HepG2 (cell line): ENCODE results near the gene ABCB8. TPM values are rescaled to one million over a fixed set of nuclear protein-coding genes. Genes with fewer than 3 reads are reported as not detected.

Experiments used
- ATAC-seq: fragments of 200-7000 bp; cut with Tn5 transposase; 3 replicates; pipeline ENCODE4 v1.9.1; 2020; ENCODE audit warnings: mild to moderate bottlenecking, moderate library complexity
- BruUV-seq: library from RNA; stranded (reverse); fragments of 400-500 nt; replicated peaks from 2 replicates; lab custom pipeline; 2021; lab: Mats Ljungman, UMichigan
- CTCF ChIA-PET: fragments of 300-600 bp; formaldehyde crosslinking; extraction: SDS; loops from one replicate; lab custom pipeline; 2021; ENCODE audit warnings: low total read pairs, inconsistent platforms, low intra/inter-chr PET ratio; lab: Yijun Ruan, JAX
- POLR2A ChIA-PET: fragments of 350-600 bp; sonication (Branson Sonifier 250); formaldehyde crosslinking; loops from one replicate; lab custom pipeline; 2020; ENCODE audit warnings: antibody characterized with exemption, inconsistent platforms; lab: Yijun Ruan, JAX
- DNase-seq: peaks from one replicate; pipeline ENCODE4 v3.0.0-alpha.2; 2015; ENCODE audit warnings: low spot score
- FAIRE-seq: peaks from 3 replicates; lab custom pipeline; 2011; peaks lifted over from hg19 to GRCh38; lab: Jason Lieb, UNC
- H2AFZ ChIP-seq: one replicate; pipeline ENCODE4 v1.6.1; 2011; ENCODE audit warnings: low read length, inconsistent platforms
- H3K27ac ChIP-seq: fragments of 300-600 bp; 3 replicates; pipeline ENCODE4 v1.8.0; 2011; ENCODE audit warnings: mixed run types, mild to moderate bottlenecking, mixed read lengths, low read length, inconsistent platforms; ENCODE audit not compliant: insufficient read depth; ENCODE audit errors: extremely low read length
- H3K27me3 ChIP-seq, 2 experiments: fragments of 200-600 bp in 1 of 2; 2 replicates in 1 of 2; 3 replicates in 1 of 2; pipeline versions ENCODE4 v1.6.0 to v1.8.0; 2011; ENCODE audit warnings: low read length in 2 of 2, mild to moderate bottlenecking in 2 of 2, moderate library complexity in 2 of 2, inconsistent platforms in 1 of 2; ENCODE audit not compliant: insufficient read depth in 2 of 2, control insufficient read depth in 1 of 2
- H3K36me3 ChIP-seq, 2 experiments: fragments of 200-600 bp in 1 of 2; replicated peaks in 1 of 2; 2 replicates in 1 of 2; 3 replicates in 1 of 2; pipeline versions ENCODE4 v1.5.1 to v1.8.0; 2011; ENCODE audit warnings: low read length in 2 of 2, inconsistent platforms in 1 of 2; ENCODE audit not compliant: insufficient read depth in 2 of 2, control insufficient read depth in 1 of 2
- H3K4me1 ChIP-seq: 2 replicates; pipeline ENCODE4 v1.5.1; 2012; ENCODE audit warnings: low read length, inconsistent platforms; ENCODE audit not compliant: insufficient read depth
- H3K4me2 ChIP-seq: 2 replicates; pipeline ENCODE4 v1.6.0; 2011; ENCODE audit warnings: low read depth, low read length, inconsistent platforms
- H3K4me3 ChIP-seq, 3 experiments: fragments of 200-600 bp in 1 of 3; sonication (generic), shearing (Covaris generic) in 1 of 3; replicated peaks in 1 of 3; 2 replicates each; pipeline ENCODE4 v1.5.1; 2011 to 2016; ENCODE audit warnings: low read length in 3 of 3, inconsistent platforms in 2 of 3, low read depth in 2 of 3, mild to moderate bottlenecking in 2 of 3, control low read depth in 1 of 3, mixed read lengths in 1 of 3; ENCODE audit not compliant: insufficient read depth in 1 of 3
- H3K79me2 ChIP-seq: one replicate; pipeline ENCODE4 v1.6.1; 2011; ENCODE audit warnings: low read length, inconsistent platforms; ENCODE audit not compliant: insufficient read depth
- H3K9ac ChIP-seq: 2 replicates; pipeline ENCODE4 v1.6.0; 2011; ENCODE audit warnings: mild to moderate bottlenecking, low read depth, low read length, inconsistent platforms; ENCODE audit not compliant: insufficient read depth
- H3K9me3 ChIP-seq: 2 replicates; pipeline ENCODE4 v1.5.1; 2012; ENCODE audit warnings: mild to moderate bottlenecking, low read length
- H4K20me1 ChIP-seq: 2 replicates; pipeline ENCODE4 v1.6.0; 2011; ENCODE audit warnings: inconsistent platforms, mild to moderate bottlenecking, low read length, moderate library complexity; ENCODE audit not compliant: insufficient read depth
- ATF1 ChIP-seq: IDR thresholded peaks from 2 replicates; pipeline ENCODE4 v1.6.1; 2016; ENCODE audit warnings: mild to moderate bottlenecking, control low read depth
- CBX1 ChIP-seq: IDR thresholded peaks from one replicate; pipeline ENCODE4 v1.6.1; 2016; ENCODE audit warnings: antibody characterized with exemption, low read depth
- CEBPG ChIP-seq: IDR thresholded peaks from 2 replicates; pipeline ENCODE4 v1.6.1; 2016
- JUNB ChIP-seq: sonication (generic); formaldehyde crosslinking; IDR thresholded peaks from 2 replicates; pipeline ENCODE4 v1.8.0; 2022; ENCODE audit warnings: missing genetic modification reagents, mild to moderate bottlenecking, borderline replicate concordance
- MYC ChIP-seq: sonication (generic); formaldehyde crosslinking; IDR thresholded peaks from 2 replicates; pipeline ENCODE4 v1.9.0; 2021; ENCODE audit warnings: missing genetic modification reagents, borderline replicate concordance
- SP1 ChIP-seq, 2 experiments: fragments of 450-650 bp in 1 of 2; sonication (generic) in 1 of 2; formaldehyde crosslinking in 1 of 2; IDR thresholded peaks; 2 replicates each; pipeline versions ENCODE4 v1.4.0 to v1.6.1; 2016 to 2020; ENCODE audit warnings: missing genetic modification reagents in 1 of 2
- TAF1 ChIP-seq: sonication (generic); formaldehyde crosslinking; IDR thresholded peaks from 2 replicates; pipeline ENCODE4 v1.4.0; 2020; ENCODE audit warnings: missing genetic modification reagents
- ZFX ChIP-seq: sonication (generic); formaldehyde crosslinking; IDR thresholded peaks from 2 replicates; pipeline ENCODE4 v1.4.0; 2020; ENCODE audit warnings: mild to moderate bottlenecking, low read depth, missing genetic modification reagents, moderate library complexity
- ZNF17 ChIP-seq: sonication (generic); formaldehyde crosslinking; IDR thresholded peaks from 2 replicates; pipeline ENCODE4 v1.5.0; 2020; ENCODE audit warnings: mild to moderate bottlenecking, missing genetic modification reagents
- ZNF235 ChIP-seq: sonication (generic); formaldehyde crosslinking; IDR thresholded peaks from 2 replicates; pipeline ENCODE4 v1.8.1; 2023; ENCODE audit warnings: mild to moderate bottlenecking, missing genetic modification reagents, borderline replicate concordance
- ZNF672 ChIP-seq: sonication (generic); formaldehyde crosslinking; IDR thresholded peaks from 2 replicates; pipeline ENCODE4 v1.8.1; 2022; ENCODE audit warnings: missing genetic modification reagents
- WGBS: methylation state at CpG from one replicate; pipeline ENCODE4 v1.1.6; 2017; ENCODE audit warnings: low lambda C conversion rate; 5-methylcytosine and 5-hydroxymethylcytosine counted together
- in situ Hi-C: cut with HindIII; loops from 2 replicates; pipeline ENCODE4 v1.10.0; 2017; ENCODE audit warnings: low pct_unique_long_range_greater_than_20kb; ENCODE audit not compliant: extremely low pct_ligation_motif_present
- intact Hi-C: fragments of 100-400 bp; cut with micrococcal nuclease; formaldehyde crosslinking; loops from one replicate; pipeline ENCODE4 v1.10.0; 2022; ENCODE audit not compliant: unreplicated experiment
- polyA plus RNA-seq, 8 experiments: library from polyadenylated mRNA; depleted of rRNA in 3 of 8; stranded (reverse) in 7 of 8; unstranded in 1 of 8; fragments of >200 nt; fragmentation: Illumina TruSeq in 4 of 8; extraction: Trizol in 4 of 8; gene quantifications; 2 replicates each; pipeline versions ENCODE4 v1.2.1 to v1.2.3, GENCODE V29; 2011 to 2016; ENCODE audit warnings: low read depth in 4 of 8, missing spikeins in 1 of 8, mixed read lengths in 1 of 8; ENCODE audit not compliant: insufficient read depth in 1 of 8
- total RNA-seq, 5 experiments: library from RNA; depleted of rRNA; stranded (reverse); fragments of >200 nt; fragmentation: Illumina TruSeq; extraction: Trizol; gene quantifications; 2 replicates each; pipeline ENCODE4 v1.2.3, GENCODE V29; 2016; ENCODE audit warnings: low read depth in 1 of 5
- TF ChIP-seq, protein P1 (sequence below): sonication (generic); formaldehyde crosslinking; conservative IDR thresholded peaks from 2 replicates; pipeline ENCODE4 v1.8.0; 2022; ENCODE audit warnings: mild to moderate bottlenecking, moderate library complexity, missing genetic modification reagents
- TF ChIP-seq, protein P2 (sequence below): sonication (generic); formaldehyde crosslinking; conservative IDR thresholded peaks from 2 replicates; pipeline ENCODE4 v1.8.0; 2022; ENCODE audit warnings: low read depth, missing genetic modification reagents
- TF ChIP-seq, protein P3 (sequence below): sonication (generic); formaldehyde crosslinking; IDR thresholded peaks from 2 replicates; pipeline ENCODE4 v1.9.0; 2022; ENCODE audit warnings: missing genetic modification reagents, mild to moderate bottlenecking, borderline replicate concordance
- TF ChIP-seq, protein P4 (sequence below): sonication (generic); formaldehyde crosslinking; IDR thresholded peaks from 2 replicates; pipeline ENCODE4 v1.8.1; 2022; ENCODE audit warnings: low read depth, mild to moderate bottlenecking, missing genetic modification reagents

ABCB8 gene
- total and polyA plus RNA-seq, 2 of the 13 experiments (the other 11 are each of a cell fraction or from before 2014, with no cell fraction given), result 6.6 to 16.7 TPM

DNA sequence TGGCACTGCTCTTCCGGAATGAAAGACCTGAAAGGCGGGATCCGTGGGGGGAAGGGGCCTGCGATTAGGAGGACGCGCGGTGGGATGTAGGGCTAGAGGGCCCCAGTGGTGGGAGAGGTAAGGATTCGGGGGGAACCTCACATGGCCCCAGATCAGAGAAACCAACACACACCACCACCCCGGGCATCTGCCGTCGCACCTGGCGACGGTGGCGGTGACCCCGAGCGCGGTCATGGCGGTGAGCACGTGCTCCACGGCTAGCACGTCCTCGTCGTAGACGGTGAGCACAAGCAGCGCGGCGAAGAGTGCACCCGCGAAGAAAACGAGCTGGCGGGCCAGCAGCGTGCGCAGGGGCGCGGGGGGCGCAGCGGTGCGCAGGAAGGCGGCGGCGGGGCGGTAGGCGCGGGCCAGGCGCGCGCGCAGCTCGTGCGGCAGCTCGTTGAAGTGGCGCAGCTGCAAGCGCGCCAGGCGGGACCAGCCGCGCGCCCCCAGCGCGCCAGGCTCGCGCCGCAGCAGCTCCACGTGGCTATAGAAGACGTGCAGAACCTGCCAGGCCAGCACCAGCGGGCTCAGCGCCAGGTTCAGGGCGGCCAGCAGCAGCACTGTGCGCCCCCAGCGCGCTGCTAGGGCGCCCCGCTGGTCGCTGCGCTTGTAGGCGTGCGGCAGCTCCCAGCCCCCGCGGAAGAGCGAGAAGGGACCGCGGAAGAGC lies 9.7 kb upstream of the ABCB8 start:
- WGBS, result 26% methylated on average over 26 of the region's 82 CpGs
- Histone ChIP-seq H3K36me3 (no peaks in the 10 kb centered on the region; a peak in 1 of 5 replicates), H3K4me3 (peak overlapping the region; percentile 23 to 70 (median 25); a peak in 4 of 6 replicates), H3K27me3 (peaks cover 12 to 50% of the 10 kb centered on the region in 2 experiments), H3K79me2 (no peaks in the 10 kb centered on the region), H3K4me1 (peaks cover 48% of the 10 kb centered on the region), H3K9me3 (no peaks in the 10 kb centered on the region), H3K27ac (no peak overlapping the region), H3K4me2 (peak overlapping the region; percentile 78), H2AFZ (no peak overlapping the region), H4K20me1 (no peaks in the 10 kb centered on the region), H3K9ac (no peak overlapping the region)
- DNase-seq (no peak), ATAC-seq (peak; percentile 5), FAIRE-seq (no peak)
- intact Hi-C loops (no loop called here), in situ Hi-C loops (no loop called here)
- ChIA-PET POLR2A (interaction anchor here (1.3 to 1.4 kb wide), 3 partner anchors 9 to 10 kb away, joined by 3 to 6 read pairs (median 4); partner anchors contain the start of gene ABCB8), CTCF (interaction anchor here (0.8 to 1.5 kb wide), 4 partner anchors 32 to 120 kb away, joined by 3 to 5 read pairs (median 4); no protein-coding TSS in a partner anchor)
- BruUV-seq, result no TSS peak
- 0 out of 2 replicates have a peak, but pooled peaks have one; percentile 3 for TF ChIP-seq ZNF235
- TF ChIP-seq ATF1, result no peak
- TF ChIP-seq, protein P1, sequence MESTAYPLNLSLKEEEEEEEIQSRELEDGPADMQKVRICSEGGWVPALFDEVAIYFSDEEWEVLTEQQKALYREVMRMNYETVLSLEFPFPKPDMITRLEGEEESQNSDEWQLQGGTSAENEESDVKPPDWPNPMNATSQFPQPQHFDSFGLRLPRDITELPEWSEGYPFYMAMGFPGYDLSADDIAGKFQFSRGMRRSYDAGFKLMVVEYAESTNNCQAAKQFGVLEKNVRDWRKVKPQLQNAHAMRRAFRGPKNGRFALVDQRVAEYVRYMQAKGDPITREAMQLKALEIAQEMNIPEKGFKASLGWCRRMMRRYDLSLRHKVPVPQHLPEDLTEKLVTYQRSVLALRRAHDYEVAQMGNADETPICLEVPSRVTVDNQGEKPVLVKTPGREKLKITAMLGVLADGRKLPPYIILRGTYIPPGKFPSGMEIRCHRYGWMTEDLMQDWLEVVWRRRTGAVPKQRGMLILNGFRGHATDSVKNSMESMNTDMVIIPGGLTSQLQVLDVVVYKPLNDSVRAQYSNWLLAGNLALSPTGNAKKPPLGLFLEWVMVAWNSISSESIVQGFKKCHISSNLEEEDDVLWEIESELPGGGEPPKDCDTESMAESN, result 0 out of 2 replicates have a peak, but pooled peaks have one; percentile 2
- TF ChIP-seq CBX1, result no peak
- TF ChIP-seq, protein P2, sequence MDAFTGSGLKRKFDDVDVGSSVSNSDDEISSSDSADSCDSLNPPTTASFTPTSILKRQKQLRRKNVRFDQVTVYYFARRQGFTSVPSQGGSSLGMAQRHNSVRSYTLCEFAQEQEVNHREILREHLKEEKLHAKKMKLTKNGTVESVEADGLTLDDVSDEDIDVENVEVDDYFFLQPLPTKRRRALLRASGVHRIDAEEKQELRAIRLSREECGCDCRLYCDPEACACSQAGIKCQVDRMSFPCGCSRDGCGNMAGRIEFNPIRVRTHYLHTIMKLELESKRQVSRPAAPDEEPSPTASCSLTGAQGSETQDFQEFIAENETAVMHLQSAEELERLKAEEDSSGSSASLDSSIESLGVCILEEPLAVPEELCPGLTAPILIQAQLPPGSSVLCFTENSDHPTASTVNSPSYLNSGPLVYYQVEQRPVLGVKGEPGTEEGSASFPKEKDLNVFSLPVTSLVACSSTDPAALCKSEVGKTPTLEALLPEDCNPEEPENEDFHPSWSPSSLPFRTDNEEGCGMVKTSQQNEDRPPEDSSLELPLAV (CRISPR knock-in tag), result 0 out of 2 replicates have a peak, but pooled peaks have one; percentile 45
- peak; percentile 41 for TF ChIP-seq MYC
- TF ChIP-seq TAF1 (CRISPR knock-in tag), result no peak
- TF ChIP-seq ZFX, result no peak
- no peak for TF ChIP-seq ZNF17 (CRISPR knock-in tag)
- TF ChIP-seq ZNF672, result peak; percentile 50; the same call in 1 of the 2 replicates
- TF ChIP-seq, protein P3, sequence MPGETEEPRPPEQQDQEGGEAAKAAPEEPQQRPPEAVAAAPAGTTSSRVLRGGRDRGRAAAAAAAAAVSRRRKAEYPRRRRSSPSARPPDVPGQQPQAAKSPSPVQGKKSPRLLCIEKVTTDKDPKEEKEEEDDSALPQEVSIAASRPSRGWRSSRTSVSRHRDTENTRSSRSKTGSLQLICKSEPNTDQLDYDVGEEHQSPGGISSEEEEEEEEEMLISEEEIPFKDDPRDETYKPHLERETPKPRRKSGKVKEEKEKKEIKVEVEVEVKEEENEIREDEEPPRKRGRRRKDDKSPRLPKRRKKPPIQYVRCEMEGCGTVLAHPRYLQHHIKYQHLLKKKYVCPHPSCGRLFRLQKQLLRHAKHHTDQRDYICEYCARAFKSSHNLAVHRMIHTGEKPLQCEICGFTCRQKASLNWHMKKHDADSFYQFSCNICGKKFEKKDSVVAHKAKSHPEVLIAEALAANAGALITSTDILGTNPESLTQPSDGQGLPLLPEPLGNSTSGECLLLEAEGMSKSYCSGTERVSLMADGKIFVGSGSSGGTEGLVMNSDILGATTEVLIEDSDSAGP (CRISPR knock-in tag), result 0 out of 2 replicates have a peak, but pooled peaks have one; percentile 1
- no peak for TF ChIP-seq SP1 (IDR thresholded peaks at IDR 0.05)
- no peak for TF ChIP-seq SP1 (CRISPR knock-in tag; IDR thresholded peaks at IDR 0.05)
- TF ChIP-seq CEBPG (CRISPR knock-in tag), result no peak
- no peak for TF ChIP-seq JUNB (CRISPR knock-in tag)
- TF ChIP-seq, protein P4, sequence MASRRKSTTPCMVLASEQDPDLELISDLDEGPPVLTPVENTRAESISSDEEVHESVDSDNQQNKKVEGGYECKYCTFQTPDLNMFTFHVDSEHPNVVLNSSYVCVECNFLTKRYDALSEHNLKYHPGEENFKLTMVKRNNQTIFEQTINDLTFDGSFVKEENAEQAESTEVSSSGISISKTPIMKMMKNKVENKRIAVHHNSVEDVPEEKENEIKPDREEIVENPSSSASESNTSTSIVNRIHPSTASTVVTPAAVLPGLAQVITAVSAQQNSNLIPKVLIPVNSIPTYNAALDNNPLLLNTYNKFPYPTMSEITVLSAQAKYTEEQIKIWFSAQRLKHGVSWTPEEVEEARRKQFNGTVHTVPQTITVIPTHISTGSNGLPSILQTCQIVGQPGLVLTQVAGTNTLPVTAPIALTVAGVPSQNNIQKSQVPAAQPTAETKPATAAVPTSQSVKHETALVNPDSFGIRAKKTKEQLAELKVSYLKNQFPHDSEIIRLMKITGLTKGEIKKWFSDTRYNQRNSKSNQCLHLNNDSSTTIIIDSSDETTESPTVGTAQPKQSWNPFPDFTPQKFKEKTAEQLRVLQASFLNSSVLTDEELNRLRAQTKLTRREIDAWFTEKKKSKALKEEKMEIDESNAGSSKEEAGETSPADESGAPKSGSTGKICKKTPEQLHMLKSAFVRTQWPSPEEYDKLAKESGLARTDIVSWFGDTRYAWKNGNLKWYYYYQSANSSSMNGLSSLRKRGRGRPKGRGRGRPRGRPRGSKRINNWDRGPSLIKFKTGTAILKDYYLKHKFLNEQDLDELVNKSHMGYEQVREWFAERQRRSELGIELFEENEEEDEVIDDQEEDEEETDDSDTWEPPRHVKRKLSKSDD (CRISPR knock-in tag), result peak; percentile 82
